ENCODE data around the gene SH2D3C.

The SH2D3C gene

DNA sequence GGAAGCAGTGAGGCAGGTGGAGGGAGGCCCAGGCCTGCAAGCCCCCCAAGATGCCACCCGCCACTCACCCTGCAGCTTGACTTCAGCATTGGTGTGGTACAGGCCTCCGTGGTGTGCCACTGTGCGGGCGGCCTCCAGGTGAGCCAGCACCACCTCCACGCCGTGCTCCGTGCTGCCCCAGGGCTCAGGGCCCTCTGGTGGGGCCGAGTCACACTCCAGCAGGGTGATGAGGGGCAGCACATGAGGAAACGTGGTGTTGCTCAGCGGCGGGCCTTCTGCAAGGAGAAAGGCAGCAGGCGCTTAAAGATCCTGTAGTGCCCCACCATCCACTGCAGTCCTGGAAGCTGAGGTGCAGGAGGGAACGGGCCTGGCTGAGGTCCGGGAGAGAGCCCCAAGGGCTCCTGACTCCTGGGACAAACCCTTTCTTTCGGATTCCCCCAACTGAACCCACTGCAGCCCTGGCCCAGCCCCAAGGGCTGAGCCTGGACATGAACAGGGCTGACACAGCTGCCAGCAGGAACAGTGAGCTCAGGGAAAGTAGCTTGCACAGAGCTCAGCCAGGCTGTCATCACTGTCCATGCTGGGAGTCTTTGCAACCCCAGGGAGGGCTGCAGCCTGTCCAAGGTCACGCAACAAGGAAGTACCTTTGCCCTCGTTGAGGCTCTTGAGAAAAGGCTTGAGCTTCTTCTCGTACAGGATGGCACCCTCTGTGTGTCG, 38.7 kb downstream of the SH2D3C start:
- DNase-seq (ENCODE audit: low spot score in 2 of 2): no peak
- Histone ChIP-seq H3K36me3 (replicated peaks) (no peaks in the 10 kb centered on the region), H3K9me3 (no peaks in the 10 kb centered on the region), H3K4me3 (no peak overlapping the region), H3K4me1 (peaks cover 4% of the 10 kb centered on the region), H3K27me3 (ENCODE audit: low read depth) (no peaks in the 10 kb centered on the region)
- in situ Hi-C loops (cut with MboI; ENCODE audit: low sequenced_read_pairs): loop anchor here (5.0 to 10.0 kb wide), 2 partner anchors 43 to 175 kb away; partner anchors contain the start of gene ST6GALNAC4

DNA sequence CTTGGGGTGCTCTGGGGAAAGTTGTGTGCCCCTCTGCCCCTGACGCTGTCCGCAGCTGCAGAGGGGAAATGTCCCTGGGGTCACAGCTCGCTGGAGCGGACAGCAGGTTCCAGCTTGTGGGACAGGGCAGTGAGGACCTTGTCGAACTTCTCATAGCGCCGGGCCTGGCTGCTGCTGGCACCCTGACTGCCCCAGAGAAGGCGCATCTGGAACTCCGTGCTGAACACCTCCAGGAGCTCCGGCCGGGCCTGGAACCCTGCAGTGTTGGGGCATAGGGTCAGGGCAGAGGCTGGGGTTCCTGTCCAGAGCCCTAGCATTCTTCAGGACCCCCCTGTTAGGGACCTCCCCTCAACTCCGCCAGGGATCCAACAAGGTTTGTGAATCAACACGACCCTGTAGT, 39.8 kb downstream of the SH2D3C start:
- no peak for DNase-seq (ENCODE audit: low spot score in 2 of 2)
- in situ Hi-C loops (cut with MboI; ENCODE audit: low sequenced_read_pairs): loop anchor here (5.0 to 10.0 kb wide), 2 partner anchors 44 to 176 kb away; partner anchors contain the start of gene ST6GALNAC4

DNA sequence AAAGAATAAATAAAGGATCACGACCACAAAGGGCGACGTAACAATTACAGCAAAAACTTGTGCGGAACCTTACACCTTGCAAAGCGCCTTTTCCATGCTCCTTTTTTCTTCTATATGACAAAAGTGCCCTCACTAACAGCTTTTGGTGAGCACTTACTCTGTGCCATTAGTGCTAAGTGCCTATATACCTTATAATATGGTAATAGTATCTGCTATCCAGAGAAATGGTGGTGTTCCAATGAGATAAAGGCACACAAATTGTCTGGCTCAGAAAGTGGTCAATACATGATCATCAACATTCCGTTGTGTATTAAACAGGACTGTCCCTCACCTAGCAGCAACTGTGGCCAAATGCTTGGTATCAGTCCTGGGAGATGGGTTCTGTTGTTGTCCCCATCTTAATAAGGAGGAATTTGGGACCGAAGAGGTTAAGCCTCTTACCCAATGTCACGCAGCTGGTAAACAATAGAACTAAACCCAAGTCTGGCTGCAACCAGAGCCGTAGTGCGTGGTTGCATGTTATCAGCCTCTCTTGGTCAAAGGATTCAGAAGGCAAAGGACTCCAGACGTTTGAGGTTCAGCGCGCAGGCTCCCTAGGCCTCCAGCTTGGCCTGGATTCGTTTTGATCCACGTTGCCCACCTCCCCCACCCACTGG, 42.8 kb downstream of the SH2D3C start:
- peak overlapping the region; percentile 57; the same call in 1 of the 2 replicates for H3K4me3 ChIP-seq
- in situ Hi-C loops (cut with MboI; ENCODE audit: low sequenced_read_pairs): loop anchor here (5.0 to 10.0 kb wide), 2 partner anchors 47 to 179 kb away; partner anchors contain the start of gene ST6GALNAC4
- no peaks in the 10 kb centered on the region for H3K9me3 ChIP-seq
- H3K27me3 ChIP-seq (ENCODE audit: low read depth): no peaks in the 10 kb centered on the region
- H3K36me3 ChIP-seq (replicated peaks): no peaks in the 10 kb centered on the region
- H3K4me1 ChIP-seq: peaks cover 8% of the 10 kb centered on the region
- no peak for DNase-seq (ENCODE audit: low spot score in 2 of 2)

More for the DNA sequence above, 39.8 kb downstream of the SH2D3C start:
- H3K9me3 ChIP-seq: no peaks in the 10 kb centered on the region
- no peaks in the 10 kb centered on the region for H3K36me3 ChIP-seq (replicated peaks)
- H3K4me1 ChIP-seq: peaks cover 8% of the 10 kb centered on the region
- no peaks in the 10 kb centered on the region for H3K27me3 ChIP-seq (ENCODE audit: low read depth)
- no peak overlapping the region for H3K4me3 ChIP-seq

DNA sequence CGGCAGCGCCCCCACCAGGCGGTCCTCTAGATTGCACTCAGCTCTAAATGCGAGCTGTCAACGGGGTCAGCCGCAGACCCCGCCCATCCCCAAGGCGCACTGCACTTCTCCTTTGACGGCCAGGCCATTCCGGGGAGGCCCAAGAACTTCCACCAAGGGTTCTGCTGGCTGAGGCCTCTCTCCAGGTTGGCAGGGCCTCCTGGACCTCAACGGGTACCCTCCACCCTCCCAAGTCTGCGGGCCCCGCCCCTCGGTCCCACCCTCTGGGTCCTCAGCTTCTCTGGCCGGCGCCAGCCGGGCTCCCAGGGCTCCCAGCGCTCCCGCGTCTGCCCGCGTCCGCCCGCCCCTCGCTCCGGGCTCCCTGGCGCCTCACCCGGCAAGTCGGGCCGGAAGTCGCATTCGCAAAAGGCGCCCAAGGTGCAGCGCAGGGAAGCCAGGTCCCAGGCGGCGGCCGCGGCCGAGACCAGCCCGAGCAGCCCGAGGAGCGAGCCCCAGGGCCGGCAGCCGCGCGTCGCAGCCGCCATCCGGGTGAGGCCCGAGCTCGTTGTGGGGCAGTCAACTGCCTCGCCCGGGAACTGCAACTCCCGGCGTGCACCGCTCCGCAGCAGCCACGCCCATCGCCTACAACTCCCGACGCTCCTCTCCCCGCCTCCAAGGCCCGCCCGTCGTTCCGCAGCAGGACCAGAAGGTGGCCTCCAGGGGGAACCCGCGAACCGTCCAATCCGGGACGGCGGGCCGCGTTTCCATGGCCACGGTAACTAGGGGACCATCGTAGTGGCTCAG, 43.5 kb downstream of the SH2D3C start, which contains the start of gene TOR2A:
Gene TOR2A (minus strand): TSS at position 548 of the 783 bp plus-strand sequence. CDS start 24 bp downstream, at position 524.
- DNase-seq (ENCODE audit: low spot score in 2 of 2): peak; percentile 96 to 99
- in situ Hi-C loops (cut with MboI; ENCODE audit: low sequenced_read_pairs): loop anchor here (5.0 to 10.0 kb wide), 2 partner anchors 47 to 180 kb away; partner anchors contain the start of gene ST6GALNAC4
- no peaks in the 10 kb centered on the region for H3K9me3 ChIP-seq
- H3K4me1 ChIP-seq: peaks cover 8% of the 10 kb centered on the region
- no peaks in the 10 kb centered on the region for H3K36me3 ChIP-seq (replicated peaks)
- H3K4me3 ChIP-seq: peak within 1 kb of the TSS; percentile 57
- no peaks in the 10 kb centered on the region for H3K27me3 ChIP-seq (ENCODE audit: low read depth)

DNA sequence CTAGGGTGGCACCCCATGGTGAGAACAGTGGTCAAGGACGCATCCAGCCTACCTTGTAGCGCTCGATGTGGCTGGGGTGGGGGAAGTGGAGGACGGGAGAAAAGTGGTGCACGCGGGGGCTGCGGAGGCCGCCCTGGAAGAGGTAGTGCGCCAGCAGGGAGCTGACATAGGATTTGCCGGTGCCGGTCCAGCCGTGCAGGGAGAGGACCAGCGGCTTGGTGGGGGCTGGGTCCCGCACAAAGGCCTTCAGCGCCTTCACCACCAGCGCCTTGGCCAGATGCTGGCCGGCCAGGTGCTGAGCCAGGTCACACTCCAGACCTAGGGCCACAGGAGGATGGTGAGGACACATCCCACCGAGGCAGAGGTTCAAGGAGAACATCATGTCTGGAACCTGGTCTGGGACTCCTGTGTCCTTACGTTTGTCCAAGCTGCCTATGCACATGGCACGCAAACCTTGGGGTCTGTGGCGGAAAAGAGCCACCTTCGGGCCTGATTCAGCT, 44.2 kb downstream of the SH2D3C start:
- H3K9me3 ChIP-seq: no peaks in the 10 kb centered on the region
- H3K27me3 ChIP-seq (ENCODE audit: low read depth): no peaks in the 10 kb centered on the region
- H3K4me1 ChIP-seq: peaks cover 8% of the 10 kb centered on the region
- H3K4me3 ChIP-seq: peak overlapping the region; percentile 57
- no peaks in the 10 kb centered on the region for H3K36me3 ChIP-seq (replicated peaks)
- DNase-seq (ENCODE audit: low spot score in 2 of 2): no peak
- in situ Hi-C loops (cut with MboI; ENCODE audit: low sequenced_read_pairs): loop anchor here (10.0 kb wide), 1 partner anchor 181 kb away; the partner anchor contains the start of gene ST6GALNAC4

DNA sequence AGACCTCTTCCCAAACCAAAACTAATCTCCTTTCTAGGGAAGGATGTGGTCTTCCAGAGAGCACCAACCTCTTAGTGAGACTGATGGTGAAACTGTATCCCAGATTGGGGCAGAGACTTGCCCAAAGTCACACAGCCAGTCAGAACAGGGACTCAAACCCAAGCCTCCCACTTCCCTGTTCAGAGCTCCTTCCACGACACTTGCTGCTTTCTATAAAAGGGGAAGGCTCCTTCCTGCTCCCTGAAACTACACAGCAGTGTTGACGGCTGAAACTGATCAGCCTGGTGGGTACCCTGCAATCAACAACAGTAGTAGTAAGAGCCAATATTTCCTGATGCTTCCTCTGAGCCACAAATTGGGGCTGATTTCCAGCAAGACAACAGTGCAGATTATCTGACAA, 44.9 kb downstream of the SH2D3C start:
- no peak for DNase-seq (ENCODE audit: low spot score in 2 of 2)
- no peaks in the 10 kb centered on the region for H3K9me3 ChIP-seq
- no peaks in the 10 kb centered on the region for H3K36me3 ChIP-seq (replicated peaks)
- no peak overlapping the region for H3K4me3 ChIP-seq
- H3K27me3 ChIP-seq (ENCODE audit: low read depth): no peaks in the 10 kb centered on the region
- H3K4me1 ChIP-seq: peaks cover 8% of the 10 kb centered on the region
- in situ Hi-C loops (cut with MboI; ENCODE audit: low sequenced_read_pairs): loop anchor here (10.0 kb wide), 1 partner anchor 181 kb away; the partner anchor contains the start of gene ST6GALNAC4

DNA sequence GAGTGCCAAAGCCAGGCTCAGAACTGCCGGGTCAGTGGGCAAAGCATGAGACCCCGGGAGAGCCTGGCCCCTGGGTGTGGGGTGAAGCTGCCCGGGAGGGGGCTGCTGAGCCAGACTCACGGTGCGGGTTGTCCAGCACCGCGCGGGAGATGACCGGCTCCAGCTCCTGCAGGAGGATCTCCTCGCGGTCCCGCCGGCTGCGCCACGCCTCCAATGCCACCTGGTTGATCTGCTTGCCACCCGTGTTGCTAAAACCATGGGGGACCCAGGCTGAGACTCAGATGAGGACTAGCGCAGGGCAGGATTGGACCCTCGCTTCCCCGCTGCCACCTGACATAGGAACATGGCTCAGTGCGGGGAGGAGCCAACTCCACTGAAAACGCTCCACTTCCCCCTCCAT, 46.0 kb downstream of the SH2D3C start:
- H3K4me1 ChIP-seq: peaks cover 8% of the 10 kb centered on the region
- no peaks in the 10 kb centered on the region for H3K9me3 ChIP-seq
- in situ Hi-C loops (cut with MboI; ENCODE audit: low sequenced_read_pairs): loop anchor here (10.0 kb wide), 1 partner anchor 182 kb away; the partner anchor contains the start of gene ST6GALNAC4
- H3K4me3 ChIP-seq: no peak overlapping the region
- H3K27me3 ChIP-seq (ENCODE audit: low read depth): no peaks in the 10 kb centered on the region
- no peaks in the 10 kb centered on the region for H3K36me3 ChIP-seq (replicated peaks)
- DNase-seq (ENCODE audit: low spot score in 2 of 2): no peak

DNA sequence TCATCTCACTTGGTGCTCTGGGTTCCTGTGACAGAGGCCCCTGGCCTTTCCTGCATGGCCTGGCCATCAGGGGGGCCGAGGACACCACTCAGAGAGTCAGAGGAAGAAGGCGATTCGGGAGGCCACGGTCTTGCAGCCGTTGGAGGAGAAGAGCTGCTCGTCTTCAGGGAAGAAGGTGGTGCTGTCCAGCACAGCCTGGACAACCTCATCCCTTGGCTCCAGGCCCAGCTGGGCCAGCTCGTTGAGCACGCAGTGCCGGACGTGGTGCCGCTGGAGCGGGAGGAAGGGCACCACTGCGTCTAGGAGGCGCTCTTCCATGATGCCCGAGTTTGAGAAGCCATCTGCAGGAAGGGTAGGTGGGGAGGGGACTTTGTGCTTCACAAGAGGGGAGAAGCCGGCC, 46.5 kb downstream of the SH2D3C start:
- Histone ChIP-seq H3K36me3 (replicated peaks) (no peaks in the 10 kb centered on the region), H3K4me1 (peaks cover 8% of the 10 kb centered on the region), H3K9me3 (no peaks in the 10 kb centered on the region), H3K4me3 (no peak overlapping the region), H3K27me3 (ENCODE audit: low read depth) (no peaks in the 10 kb centered on the region)
- DNase-seq (ENCODE audit: low spot score in 2 of 2): no peak
- in situ Hi-C loops (cut with MboI; ENCODE audit: low sequenced_read_pairs): loop anchor here (10.0 kb wide), 1 partner anchor 183 kb away; the partner anchor contains the start of gene ST6GALNAC4

DNA sequence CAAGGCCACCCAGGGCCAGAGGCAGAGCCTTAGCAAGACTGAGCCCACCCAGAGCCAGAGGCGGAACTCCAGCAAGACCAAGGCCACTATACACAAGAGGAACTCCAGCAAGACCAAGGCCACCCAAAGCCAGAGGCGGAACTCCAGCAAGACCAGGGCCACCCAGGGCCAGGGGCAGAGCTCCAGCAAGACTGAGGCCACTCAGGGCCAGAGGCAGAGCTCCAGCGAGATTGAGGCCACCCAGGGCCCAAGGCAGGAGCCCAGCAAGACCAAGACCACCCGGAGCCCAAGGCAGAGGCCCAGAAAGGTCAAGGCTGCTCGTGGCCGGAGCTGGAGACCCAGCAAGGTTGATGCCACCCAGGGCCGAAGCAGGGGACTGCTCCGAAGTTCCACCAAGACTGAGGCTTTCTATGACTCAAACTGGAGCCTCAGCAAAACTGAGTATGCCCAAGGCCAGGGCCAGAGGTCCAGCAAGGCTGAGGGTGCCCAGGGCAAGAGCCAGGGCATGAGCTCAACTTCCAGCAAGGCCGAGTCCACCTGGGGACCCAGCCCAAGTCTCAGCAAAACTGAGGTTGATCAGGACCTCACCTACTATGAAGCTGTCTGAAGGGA, 47.6 kb downstream of the SH2D3C start:
- H3K27me3 ChIP-seq (ENCODE audit: low read depth): no peaks in the 10 kb centered on the region
- in situ Hi-C loops (cut with MboI; ENCODE audit: low sequenced_read_pairs): loop anchor here (10.0 kb wide), 1 partner anchor 184 kb away; the partner anchor contains the start of gene ST6GALNAC4
- H3K4me1 ChIP-seq: peaks cover 8% of the 10 kb centered on the region
- no peak overlapping the region for H3K4me3 ChIP-seq
- no peaks in the 10 kb centered on the region for H3K9me3 ChIP-seq
- no peak for DNase-seq (ENCODE audit: low spot score in 2 of 2)
- H3K36me3 ChIP-seq (replicated peaks): no peaks in the 10 kb centered on the region

DNA sequence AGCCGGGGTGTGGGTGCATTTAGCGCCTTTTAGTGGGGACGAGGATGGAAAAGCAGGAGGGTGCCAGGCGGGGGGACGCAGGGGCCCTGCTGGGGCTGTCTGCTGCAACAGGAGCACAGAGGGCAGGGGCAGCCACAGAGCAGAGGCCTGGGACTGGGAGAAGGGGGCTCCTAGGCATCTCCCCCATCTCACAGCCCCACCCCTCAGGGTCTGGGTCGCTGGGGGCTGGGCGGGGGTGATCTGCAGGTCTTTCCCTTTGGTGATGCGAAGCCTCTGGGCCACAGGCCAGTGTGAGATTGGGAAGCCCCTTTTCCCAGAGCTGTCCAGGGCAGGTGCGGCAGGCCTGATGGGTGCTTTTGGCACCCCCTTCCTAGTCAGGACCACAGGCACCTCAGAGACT, 48.2 kb downstream of the SH2D3C start:
- no peak for DNase-seq (ENCODE audit: low spot score in 2 of 2)
- Histone ChIP-seq H3K4me3 (no peak overlapping the region), H3K27me3 (ENCODE audit: low read depth) (no peaks in the 10 kb centered on the region), H3K9me3 (no peaks in the 10 kb centered on the region), H3K4me1 (peaks cover 4% of the 10 kb centered on the region), H3K36me3 (replicated peaks) (no peaks in the 10 kb centered on the region)
- in situ Hi-C loops (cut with MboI; ENCODE audit: low sequenced_read_pairs): loop anchor here (10.0 kb wide), 1 partner anchor 185 kb away; the partner anchor contains the start of gene ST6GALNAC4

DNA sequence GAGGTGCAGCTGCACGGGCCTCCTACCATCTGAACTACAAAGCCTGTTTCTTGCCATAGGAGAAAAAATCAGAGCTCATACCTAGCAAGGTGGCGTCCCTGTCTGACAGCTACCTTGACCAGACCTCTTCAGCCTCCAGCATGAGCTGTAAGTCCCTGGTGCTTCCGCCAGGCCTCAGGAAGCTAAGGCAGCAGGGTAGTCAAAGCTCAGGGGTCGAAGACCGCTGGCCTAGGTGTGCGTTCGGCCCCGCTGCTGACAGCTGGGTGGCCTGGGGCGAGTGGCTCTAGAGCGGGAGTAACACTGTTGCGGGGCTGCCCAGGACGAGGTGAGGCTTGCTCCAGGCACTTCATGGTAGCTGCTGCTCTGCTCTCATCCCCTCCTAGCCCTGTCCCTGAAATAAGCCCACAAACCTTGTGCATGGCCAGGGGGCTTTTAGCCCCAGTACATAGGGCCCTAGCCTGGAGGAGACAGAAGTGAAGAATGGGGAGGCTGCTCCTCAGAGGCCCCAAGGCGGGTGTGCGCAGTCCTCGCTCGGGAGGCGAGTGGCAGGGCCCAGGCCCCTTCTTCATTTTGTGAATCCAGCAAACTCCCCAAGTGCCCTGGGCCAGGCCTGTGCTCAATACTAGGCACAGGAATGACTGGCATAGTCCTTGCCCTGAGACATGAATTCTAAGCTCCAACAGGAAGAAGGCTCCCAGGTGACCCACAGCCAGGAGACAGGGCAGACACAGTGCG, 48.8 kb downstream of the SH2D3C start:
- no peaks in the 10 kb centered on the region for H3K9me3 ChIP-seq
- H3K4me1 ChIP-seq: peaks cover 4% of the 10 kb centered on the region
- H3K36me3 ChIP-seq (replicated peaks): no peaks in the 10 kb centered on the region
- H3K27me3 ChIP-seq (ENCODE audit: low read depth): no peaks in the 10 kb centered on the region
- DNase-seq (ENCODE audit: low spot score in 2 of 2): no peak
- in situ Hi-C loops (cut with MboI; ENCODE audit: low sequenced_read_pairs): loop anchor here (10.0 kb wide), 1 partner anchor 185 kb away; the partner anchor contains the start of gene ST6GALNAC4
- no peak overlapping the region for H3K4me3 ChIP-seq

DNA sequence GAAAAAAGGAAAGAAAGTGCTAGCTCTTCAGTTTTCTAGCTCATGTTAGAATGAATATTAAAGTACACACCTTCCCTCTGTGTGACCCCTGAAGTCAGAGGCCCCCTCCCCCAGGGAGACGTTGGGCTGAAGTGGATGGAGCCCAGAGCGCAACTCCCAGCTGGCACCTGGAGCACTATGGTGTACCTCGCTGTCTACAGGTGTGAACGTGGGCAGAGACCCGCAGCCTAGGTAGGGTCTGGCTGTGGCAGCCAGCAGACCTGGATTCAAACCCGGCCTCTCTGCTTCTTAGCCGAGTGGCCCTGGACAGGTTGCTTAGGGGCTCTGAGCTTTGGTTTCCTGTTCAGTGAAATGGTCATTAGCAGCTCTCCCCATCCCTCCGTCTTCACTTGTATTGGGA, 49.7 kb downstream of the SH2D3C start:
- in situ Hi-C loops (cut with MboI; ENCODE audit: low sequenced_read_pairs): no loop called here
- Histone ChIP-seq H3K36me3 (replicated peaks) (no peaks in the 10 kb centered on the region), H3K4me1 (no peaks in the 10 kb centered on the region), H3K9me3 (no peaks in the 10 kb centered on the region), H3K4me3 (no peak overlapping the region), H3K27me3 (ENCODE audit: low read depth) (no peaks in the 10 kb centered on the region)
- DNase-seq (ENCODE audit: low spot score in 2 of 2): no peak

Measured in HAP-1 (cell line).